Pons (tissue), 1 donor: ENCODE measurements around the gene RPL13.
"Not testable (repeated sequence)": the region's sequence is repeated elsewhere in the genome, so short reads cannot be mapped to it uniquely, and the experiment has no call there.

Experiments
- DNase-seq: peaks from one replicate; pipeline ENCODE4 v3.0.0-alpha.2; 2016; ENCODE audit warnings: low spot score

The RPL13 gene

DNA sequence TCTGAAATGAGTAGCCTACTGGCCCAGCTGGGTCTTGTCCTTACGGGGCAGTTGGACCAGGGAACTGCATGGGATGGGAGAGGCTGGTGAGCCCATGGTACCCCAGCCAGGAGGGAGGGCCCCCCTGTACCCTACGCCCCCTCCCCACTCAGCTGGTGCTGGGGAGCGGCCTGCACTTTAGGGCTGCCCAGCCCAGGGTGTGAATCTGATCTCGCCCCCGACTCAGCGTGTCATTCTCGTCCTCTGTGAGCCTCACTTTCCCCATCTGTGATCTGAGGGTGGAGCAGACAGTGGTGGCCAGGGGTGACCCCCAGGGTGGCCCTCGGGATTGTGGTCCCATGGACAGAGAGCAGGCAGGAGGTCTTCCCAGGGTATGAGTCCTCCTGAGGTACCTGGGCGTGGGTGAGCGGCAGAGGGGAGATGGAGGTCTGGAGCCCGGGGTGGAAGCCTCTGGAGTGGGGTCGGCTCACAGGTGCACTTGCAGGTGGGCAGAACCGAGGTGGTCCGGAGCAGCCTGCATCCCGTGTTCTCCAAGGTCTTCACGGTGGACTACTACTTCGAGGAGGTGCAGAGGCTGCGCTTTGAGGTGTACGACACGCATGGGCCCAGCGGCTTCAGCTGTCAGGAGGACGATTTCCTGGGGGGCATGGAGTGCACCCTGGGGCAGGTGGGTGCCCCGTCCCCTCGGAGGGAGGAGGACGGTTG, 16.7 kb downstream of the RPL13 start:
- no peak for DNase-seq

DNA sequence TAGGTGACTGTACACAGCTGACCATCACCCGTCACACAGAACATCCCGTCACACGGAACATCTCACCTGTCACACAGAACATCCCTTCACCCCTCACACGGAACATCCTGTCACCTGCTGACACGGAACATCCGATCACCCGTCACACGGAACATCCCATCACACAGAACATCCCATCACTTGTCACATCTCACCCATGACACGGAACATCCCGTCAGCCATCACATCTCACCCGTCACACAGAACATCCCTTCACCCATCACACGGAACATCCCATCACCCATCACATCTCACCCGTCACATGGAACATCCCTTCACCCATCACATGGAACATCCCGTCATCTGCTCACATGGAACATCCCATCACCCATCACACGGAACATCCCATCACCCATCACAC, 18.9 kb downstream of the RPL13 start:
- no peak for DNase-seq

DNA sequence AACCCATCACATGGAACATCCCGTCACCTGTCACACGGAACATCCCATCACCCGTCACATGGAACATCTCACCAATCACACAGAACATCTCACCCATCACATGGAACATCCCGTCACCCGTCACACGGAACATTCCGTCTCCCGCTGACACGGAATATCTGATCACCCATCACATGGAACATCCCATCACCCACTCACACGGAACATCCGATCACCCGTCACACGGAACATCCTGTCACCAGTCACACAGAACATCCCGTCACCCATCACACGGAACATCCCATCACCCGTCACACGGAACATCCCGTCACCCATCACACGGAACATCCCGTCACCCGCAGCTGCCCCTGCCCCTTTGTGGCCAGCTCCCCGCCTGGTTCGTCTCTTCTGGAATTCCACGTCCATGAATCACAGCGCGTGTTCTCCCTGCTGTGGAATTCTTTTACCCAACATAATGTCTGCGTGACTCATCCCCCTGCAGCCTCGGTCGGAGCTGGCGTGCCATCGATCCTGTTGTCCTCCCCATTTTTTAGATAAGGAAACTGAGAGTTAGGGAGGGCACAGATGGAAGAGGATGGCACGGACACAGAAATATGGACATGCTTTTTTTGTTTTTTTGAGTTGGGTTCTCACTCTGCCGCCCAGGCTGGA, 20.7 kb downstream of the RPL13 start:
- no peak for DNase-seq

DNA sequence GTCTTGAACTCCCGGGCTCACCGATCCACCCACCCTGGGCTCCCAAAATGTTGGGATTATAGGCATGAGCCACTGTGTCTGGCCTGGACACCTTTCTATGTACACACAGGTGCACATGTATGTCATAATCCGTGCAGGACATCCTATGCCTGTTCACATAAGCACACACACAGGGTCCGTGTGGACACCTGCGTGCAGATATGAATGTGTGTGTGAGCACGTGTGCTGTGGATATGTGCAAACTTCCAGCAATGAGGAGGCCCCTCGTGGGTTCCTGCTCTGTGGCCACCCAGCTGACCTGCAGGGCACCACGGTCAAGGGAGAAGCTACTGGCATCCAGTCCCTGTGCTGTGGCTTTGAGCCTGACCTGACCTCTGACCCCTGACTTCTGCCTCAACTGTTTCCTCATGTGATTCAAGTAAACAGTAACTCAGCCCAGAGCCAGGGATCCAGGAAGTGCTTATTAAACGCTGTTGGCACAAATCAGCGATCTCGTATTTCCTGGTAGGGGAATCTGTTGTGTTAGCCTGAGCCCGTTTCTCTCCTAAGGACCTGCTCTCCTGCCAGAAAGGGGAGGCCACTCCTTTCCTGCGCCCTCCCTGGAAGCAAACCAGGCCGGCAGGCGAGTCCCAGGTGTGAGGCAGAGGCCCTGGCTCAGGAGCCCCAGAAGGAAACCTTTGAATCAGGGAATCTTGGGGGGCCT, 21.5 kb downstream of the RPL13 start:
- DNase-seq: no peak

DNA sequence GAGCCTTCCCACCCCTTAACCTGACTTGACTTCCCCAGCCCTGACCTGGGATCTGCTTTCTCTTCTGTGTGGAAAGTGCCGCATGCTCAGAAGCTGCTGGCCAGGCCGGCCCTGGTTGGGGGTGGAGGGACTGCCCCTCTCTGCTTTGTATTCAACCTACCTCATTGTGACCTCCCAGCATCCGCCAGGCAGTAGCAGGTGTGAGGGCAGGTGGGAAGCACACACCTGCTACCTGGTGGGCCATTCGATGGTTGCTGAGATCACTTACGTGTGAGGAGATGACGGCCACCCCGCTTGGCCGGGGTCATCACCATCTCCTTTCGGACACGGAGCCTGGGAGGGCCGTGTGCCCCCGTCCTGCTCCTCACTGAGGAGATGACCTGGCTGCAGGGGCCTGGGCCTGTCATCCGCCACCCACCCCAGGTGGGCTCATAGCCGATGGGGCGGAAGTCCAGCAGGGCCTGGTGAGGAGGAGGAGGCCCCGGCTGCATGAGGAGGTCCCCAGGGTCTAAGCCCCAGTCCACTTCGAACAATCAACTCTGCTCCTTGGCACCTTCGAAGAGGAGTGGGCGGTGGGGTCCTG, 22.2 kb downstream of the RPL13 start:
- DNase-seq: no peak

DNA sequence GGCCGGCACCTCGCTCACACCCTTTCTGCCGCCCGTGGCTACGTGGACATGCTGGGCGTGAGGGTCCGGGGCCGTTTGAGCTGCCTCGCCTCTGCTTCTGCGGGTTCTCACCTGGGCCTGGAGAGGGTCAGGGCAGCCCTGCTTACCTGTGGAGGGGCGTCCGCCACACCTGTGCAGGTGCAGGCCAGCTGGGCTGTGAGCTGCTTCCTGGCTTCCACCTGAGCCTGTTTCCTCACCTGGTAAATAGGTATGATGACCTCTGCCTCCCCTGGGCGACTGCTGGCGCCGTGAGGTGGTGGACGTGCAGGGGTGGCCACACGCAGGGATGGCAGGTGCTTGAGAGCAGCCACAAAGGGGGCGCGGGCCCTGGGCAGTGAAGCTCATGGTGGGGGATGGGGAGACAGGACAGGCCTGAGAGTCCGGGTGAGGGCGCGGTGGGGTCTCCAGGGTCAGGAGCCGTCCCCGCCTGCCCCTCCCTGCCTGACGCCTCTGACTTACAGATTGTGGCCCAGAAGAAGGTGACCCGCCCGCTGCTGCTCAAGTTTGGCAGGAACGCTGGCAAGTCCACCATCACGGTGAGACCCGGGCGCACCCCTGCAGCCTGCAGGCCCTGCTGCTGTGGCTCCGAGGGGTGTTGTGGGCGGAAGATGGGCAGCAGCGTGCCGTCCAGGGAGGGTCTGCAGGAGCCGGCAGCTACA, 22.9 kb downstream of the RPL13 start:
- no peak for DNase-seq

DNA sequence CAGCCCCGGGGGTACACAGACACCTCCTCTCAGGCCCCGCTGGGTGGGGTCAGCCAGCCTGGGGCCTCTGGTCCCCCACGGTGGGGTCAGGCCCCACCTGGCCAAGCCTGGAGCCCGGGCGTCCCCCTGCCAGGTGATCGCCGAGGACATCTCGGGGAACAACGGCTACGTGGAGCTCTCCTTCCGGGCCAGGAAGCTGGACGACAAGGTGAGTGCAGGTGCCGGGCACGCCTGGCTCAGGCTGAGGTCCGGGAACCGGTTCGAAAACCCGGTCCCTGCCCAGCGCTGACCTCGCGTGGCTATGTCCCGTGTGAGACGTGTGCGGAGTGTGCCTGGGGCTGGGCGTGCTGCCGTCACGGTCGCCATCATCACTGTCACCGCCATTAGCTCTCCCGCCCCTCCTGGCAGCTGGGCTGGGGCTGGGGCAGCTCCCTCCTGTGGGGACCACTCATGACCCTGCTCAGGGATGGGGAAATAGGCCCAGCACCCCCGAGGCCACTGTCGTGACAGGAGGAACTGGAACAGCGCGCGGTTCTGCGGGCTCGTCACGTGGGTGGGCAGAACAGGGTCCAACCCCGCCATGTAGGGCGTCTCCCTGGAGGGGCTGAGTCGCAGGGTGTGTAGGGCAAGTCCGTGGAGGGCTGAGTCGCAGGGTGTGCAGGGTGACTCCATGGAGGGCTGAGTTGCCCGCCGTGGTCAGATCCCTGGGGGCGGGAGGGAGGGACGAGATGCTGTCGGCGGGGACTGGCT, 23.6 kb downstream of the RPL13 start:
- no peak for DNase-seq

DNA sequence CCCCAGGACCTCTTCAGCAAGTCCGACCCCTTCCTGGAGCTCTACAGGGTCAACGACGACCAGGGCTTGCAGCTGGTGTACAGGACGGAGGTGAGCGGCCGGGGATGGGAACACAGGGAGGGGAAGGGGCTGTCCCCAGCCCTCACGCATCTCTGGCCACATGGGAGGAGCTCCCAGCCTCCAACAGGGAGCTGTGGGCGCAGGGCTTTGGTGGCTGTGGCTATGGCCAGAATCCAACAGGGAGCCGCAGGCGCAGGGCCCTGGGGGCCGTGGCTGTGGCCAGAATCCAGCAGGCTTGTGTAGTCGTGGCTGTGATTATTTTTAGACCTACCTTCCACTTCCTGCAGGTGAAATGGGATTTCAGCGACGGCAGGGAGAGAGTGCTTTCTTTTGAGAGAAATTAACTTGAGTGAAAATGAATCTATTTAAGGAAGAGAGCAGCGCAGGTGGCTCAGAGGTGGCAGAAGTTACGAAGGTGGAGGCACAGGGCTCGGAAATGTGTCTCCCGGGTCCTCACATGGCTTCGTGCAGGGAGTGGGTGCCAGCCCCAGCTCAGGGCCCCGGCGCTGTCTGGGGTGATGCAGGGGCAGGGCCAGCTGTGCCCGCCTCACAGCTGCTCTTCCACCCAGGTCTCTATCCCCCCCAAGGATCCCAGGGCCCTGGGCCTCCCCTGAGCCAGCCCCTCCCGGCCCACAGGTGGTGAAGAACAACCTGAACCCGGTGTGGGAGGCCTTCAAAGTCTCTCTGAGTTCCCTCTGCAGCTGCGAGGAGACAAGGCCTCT, 24.5 kb downstream of the RPL13 start:
- no peak for DNase-seq

DNA sequence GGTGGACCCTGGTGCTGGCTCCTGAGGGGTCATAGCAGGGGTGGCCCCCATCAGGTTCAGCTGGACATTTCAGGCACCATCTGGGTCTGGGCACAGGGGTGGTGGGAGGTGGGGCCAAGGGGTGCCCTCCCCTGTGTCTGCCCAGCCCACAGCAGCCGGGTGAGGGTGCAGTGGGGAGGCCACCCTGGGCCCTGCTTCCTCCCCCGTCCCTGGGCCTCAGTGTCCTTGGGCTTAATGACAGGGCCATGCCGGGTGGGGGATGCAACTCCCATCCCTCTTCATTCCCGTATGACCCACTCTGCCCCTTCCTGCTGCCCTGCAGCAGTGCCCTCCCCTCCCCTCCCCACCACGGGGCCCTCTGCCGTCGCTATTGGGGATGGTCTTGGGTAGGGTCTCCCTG, 25.7 kb downstream of the RPL13 start:
- DNase-seq: no peak

DNA sequence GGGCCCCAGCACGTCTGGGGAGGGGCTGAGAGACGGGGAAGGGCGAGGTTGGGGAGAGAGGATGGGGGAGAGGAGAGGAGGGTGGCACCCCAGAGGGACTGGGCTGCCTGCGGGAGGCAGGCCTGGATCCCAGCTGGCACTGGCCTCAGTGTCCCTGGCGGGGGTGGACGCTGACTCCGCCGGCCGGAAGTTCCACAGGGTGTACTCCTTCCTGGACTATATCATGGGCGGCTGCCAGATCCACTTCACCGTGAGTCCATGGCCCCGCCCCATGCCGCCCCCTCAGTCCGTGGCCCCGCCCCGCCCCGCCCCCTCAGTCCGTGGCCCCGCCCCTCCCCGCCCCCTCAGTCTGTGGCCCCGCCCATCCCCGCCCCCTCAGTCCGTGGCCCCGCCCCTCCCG, 26.4 kb downstream of the RPL13 start:
- no peak for DNase-seq

DNA sequence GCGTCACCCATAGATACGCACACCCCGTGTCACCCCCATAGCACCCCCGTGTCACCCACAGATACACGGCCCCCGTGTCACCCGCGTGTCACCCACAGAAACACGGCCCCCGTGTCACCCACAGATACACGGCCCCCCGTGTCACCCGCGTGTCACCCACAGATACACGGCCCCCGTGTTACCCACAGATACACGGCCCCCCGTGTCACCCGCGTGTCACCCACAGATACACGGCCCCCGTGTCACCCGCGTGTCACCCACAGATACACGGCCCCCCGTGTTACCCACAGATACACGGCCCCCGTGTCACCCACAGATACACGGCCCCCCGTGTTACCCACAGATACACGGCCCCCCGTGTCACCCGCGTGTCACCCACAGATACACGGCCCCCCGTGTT, 27.2 kb downstream of the RPL13 start:
- DNase-seq: not testable (repeated sequence)

DNA sequence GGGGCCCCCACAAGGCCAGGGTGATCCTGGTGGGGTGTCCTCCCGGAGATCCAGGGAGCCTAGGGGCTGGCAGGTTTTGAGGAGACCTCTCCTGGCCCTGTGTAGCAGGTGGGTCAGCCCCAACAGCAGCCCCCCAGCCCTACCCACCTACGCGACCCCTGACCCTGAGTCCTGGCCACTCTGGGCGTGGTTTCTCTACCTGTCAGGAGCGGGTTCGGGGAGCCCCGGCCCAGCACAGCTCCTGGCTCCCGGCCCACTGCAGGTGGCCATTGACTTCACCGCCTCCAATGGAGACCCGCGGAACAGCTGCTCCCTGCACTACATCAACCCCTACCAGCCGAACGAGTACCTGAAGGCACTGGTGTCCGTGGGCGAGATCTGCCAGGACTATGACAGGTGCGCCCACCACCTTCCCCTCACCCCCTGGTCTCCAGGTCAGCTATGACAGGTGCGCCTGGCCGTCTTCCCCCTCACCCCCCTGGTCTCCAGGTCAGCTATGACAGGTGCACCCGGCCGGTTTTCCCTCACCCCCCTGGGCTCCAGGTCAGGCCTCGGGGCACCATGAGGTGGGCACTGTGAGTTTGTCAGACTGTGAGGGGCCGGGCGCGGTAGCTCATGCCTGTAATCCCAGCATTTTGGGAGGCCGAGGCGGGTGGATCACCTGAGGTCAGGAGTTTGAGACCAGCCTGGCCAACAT, 28.1 kb downstream of the RPL13 start:
- no peak for DNase-seq

DNA sequence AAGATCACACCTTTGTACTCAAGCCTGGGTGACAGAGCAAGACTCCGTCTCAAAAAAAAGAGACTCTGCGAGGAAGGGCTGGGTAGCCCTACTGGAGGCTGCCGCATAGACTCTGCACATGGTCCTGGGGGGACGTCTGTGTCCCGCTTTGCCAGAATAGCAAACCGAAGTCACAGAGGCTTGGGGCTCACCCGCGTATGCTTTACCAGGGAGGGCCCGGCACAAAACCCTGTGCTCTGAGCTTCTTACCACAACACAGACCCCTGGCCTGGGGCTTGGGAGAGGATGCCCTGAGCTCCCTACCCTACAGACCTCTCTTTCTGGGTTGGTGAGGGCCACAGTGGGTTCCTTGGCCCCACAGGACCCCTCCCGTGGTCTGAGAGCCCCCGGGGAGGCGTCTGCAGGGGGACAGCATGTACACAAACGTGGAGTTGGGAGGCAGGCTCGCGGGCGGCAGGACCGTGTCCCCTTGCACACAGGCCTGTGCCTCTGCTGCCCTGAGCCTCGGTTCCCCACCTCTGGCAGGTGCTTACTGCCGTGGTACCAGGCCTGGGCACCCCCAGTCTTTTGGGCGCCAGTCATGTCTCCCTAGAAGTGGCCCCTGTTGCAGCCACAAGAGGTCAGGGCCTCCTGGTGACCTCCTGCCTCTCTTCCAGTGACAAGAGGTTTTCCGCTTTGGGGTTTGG, 28.9 kb downstream of the RPL13 start:
- DNase-seq: no peak

DNA sequence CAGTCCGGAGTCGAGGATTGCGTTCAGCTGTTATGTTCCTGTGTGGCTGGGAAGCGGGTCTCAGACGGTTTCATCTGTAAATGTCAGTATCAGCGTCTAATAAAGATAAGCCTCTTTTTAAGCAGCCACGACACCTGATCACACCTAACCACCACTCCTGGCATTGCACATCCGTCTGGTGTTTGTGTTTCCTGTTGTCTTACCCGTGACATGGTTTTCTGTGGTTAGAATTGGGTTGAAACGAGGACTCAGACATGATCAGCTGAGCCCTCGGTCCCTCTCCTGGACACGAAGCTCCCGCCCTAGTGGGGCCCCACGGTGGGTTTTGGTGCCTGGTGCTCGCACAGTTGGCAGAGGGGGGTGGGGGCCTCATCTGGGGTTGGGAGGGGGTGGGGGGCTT, 33.4 kb downstream of the RPL13 start:
- no peak for DNase-seq

DNA sequence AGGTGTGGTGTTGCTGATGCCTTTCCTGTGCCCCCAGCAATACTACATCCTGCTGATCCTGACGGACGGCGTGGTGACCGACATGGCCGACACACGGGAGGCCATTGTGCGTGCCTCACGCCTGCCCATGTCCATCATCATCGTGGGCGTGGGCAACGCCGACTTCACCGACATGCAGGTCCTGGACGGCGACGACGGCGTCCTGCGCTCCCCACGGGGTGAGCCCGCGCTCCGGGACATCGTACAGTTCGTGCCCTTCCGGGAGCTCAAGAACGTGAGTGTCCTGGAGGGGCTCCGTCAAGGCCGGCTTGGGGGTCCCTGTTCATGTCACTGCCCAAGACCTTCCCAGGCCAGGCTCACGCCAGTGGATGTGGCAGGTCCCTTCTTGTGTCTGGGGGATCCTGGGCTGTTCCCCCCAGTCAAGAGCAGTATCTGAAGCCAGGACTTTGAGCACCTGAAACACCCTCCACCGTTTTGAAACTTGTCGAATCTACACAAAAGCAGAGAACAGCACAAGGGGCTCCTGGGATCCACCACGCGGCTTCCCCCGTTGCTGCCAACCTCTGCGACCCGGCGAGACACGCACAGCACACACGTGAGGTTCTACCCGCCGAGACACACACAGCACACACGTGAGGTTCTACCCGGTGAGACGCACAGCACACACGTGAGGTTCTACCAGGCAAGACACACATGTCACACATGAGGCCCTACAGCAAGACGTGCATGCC, 35.0 kb downstream of the RPL13 start:
- DNase-seq: no peak

DNA sequence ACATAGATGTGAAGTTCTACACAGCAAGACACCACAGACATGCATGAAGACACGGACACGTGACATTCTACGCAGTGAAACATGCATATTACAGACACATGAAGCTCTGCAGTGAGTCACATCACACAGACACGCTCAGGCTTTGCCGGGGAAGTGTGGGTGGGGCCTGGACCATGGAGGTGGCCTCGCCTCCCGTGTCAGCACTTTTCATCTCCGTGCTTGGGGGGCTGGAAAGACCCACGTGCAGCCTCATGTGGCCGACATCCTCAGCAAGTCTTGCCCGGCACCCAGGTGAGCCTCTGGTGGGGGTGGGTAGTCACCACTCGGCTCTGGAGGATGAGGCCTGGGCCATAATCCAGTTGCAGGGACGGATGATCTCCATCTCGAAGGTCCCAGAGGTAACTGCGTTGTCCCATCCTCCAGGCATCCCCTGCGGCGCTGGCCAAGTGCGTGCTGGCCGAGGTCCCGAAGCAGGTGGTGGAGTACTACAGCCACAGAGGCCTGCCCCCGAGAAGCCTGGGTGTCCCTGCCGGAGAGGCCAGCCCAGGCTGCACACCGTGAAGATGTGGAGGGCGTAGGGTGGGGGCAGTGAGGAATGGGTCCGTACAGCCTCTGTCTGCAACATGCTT, 35.7 kb downstream of the RPL13 start:
- no peak for DNase-seq

DNA sequence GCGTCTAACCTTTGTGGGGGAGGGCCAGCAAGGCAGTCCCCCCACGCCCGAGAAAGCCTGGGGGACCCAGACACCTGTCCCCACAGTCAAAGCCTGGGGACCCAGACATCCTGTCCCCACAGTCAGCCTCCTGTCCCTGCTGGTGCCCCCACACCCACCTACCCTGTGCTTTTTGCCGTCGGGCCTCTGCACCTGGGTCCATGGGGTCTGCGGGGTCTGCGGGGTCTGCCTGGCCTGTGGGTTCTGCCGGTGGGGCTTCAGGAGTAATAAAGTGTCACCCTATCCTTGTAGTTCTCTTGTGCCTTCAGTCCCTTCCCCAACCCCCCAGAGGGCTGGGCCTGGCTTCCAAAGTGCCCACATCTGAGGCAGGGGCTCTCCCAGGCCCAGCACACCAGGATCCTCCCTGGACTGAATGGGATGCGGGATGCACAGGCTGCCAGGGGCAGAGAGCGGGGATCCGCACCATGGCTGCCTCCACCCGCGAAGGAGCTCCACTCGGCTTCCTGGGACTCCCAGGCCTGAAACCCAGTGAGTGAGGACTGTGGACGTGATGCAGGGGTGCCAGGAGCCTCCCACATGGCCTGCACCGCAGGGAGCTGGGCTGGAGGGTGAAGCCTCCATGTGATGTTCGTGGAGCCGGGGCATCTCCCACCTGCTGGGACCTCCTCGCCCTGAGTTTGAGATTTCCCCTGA, 36.6 kb downstream of the RPL13 start:
- DNase-seq: no peak

DNA sequence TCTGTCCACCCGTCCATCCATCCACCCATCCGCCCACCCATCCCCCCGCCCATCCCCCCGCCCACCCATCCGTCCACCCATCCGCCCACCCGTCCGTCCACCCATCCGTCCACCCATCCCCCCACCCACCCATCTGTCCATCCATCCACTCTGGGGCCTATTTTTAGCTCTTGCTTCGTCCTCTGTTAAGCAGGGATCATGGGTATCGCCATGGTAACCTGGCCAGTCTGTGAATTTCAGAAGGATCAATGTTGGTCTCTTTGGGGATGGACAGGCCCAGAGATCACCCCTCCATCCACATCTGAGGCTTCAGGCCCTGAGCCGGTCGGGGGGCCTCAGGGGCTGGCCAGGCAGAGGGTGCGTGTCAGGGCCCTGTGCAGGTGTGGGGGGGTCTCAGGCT, 37.7 kb downstream of the RPL13 start:
- DNase-seq: no peak
